IMR-90 (cell line): ENCODE measurements around the gene RAPGEF3. TPM values are rescaled to one million over a fixed set of nuclear protein-coding genes. Genes with fewer than 3 reads are reported as not detected.

Experiments used
- ATAC-seq: fragments of 200-7000 bp; cut with Tn5 transposase; 2 replicates; pipeline ENCODE4 v1.9.1; 2020; ENCODE audit warnings: low read depth, mild to moderate bottlenecking, moderate library complexity
- BruUV-seq: library from RNA; stranded (reverse); fragments of 400-500 nt; replicated peaks from 2 replicates; lab custom pipeline; 2021; lab: Mats Ljungman, UMichigan
- CTCF ChIA-PET: fragments of 300-600 bp; formaldehyde crosslinking; extraction: SDS; loops from one replicate; lab custom pipeline; 2021; ENCODE audit warnings: antibody characterized with exemption; lab: Yijun Ruan, JAX
- POLR2A ChIA-PET: fragments of 300-600 bp; sonication (Branson Sonifier 250); formaldehyde crosslinking; loops from one replicate; lab custom pipeline; 2022; ENCODE audit warnings: antibody characterized with exemption; ENCODE audit not compliant: unreplicated experiment; lab: Charles Lee
- DNase-seq: peaks from one replicate; pipeline ENCODE4 v3.0.0; 2013
- H2AFZ ChIP-seq: replicated peaks from 2 replicates; pipeline ENCODE3; 2013; ENCODE audit warnings: low read length, mild to moderate bottlenecking; ENCODE audit not compliant: poor library complexity
- H2AK5ac ChIP-seq: 2 replicates; pipeline ENCODE4 v1.6.1; 2013; ENCODE audit warnings: low read depth, low read length, inconsistent platforms
- H2AK9ac ChIP-seq: replicated peaks from 2 replicates; pipeline ENCODE3; 2013; ENCODE audit warnings: mild to moderate bottlenecking, low read depth, low read length, moderate library complexity; ENCODE audit not compliant: poor library complexity
- H2BK120ac ChIP-seq: 2 replicates; pipeline ENCODE4 v1.6.1; 2013; ENCODE audit warnings: low read depth, low read length, inconsistent platforms
- H2BK15ac ChIP-seq: 3 replicates; pipeline ENCODE4 v1.6.1; 2013; ENCODE audit warnings: low read depth, low read length, inconsistent platforms
- H2BK20ac ChIP-seq: 2 replicates; pipeline ENCODE4 v1.6.1; 2013; ENCODE audit warnings: low read depth, mild to moderate bottlenecking, inconsistent platforms, low read length, moderate library complexity
- H2BK5ac ChIP-seq: 2 replicates; pipeline ENCODE4 v1.6.1; 2013; ENCODE audit warnings: mild to moderate bottlenecking, low read depth, low read length, inconsistent platforms; ENCODE audit not compliant: poor library complexity, severe bottlenecking
- H3K14ac ChIP-seq: replicated peaks from 2 replicates; pipeline ENCODE4 v1.6.1; 2013; ENCODE audit warnings: low read depth, low read length, inconsistent platforms
- H3K18ac ChIP-seq: 2 replicates; pipeline ENCODE4 v1.6.1; 2013; ENCODE audit warnings: low read depth, low read length, control low read depth
- H3K23ac ChIP-seq: 2 replicates; pipeline ENCODE4 v1.6.1; 2013; ENCODE audit warnings: low read depth, low read length, inconsistent platforms
- H3K27ac ChIP-seq: 2 replicates; pipeline ENCODE4 v1.5.1; 2013; ENCODE audit warnings: mild to moderate bottlenecking, control low read depth, low read length; ENCODE audit not compliant: insufficient read depth
- H3K27me3 ChIP-seq: 2 replicates; pipeline ENCODE4 v1.6.1; 2013; ENCODE audit warnings: low read length; ENCODE audit not compliant: control insufficient read depth, insufficient read depth
- H3K36me3 ChIP-seq: 2 replicates; pipeline ENCODE4 v1.6.1; 2013; ENCODE audit warnings: low read length, mixed read lengths; ENCODE audit not compliant: control insufficient read depth, insufficient read depth
- H3K4ac ChIP-seq: 2 replicates; pipeline ENCODE4 v1.6.1; 2013; ENCODE audit warnings: low read depth, low read length, inconsistent platforms
- H3K4me1 ChIP-seq: 2 replicates; pipeline ENCODE4 v1.6.1; 2013; ENCODE audit warnings: low read length, mixed read lengths; ENCODE audit not compliant: control insufficient read depth, insufficient read depth
- H3K4me2 ChIP-seq: 2 replicates; pipeline ENCODE4 v1.6.1; 2013; ENCODE audit warnings: low read depth, mild to moderate bottlenecking, control low read depth, low read length, moderate library complexity
- H3K4me3 ChIP-seq: 2 replicates; pipeline ENCODE4 v1.5.1; 2013; ENCODE audit warnings: low read depth, mild to moderate bottlenecking, control low read depth, low read length, moderate library complexity; ENCODE audit not compliant: insufficient read depth
- H3K56ac ChIP-seq: 2 replicates; pipeline ENCODE4 v1.6.1; 2013; ENCODE audit warnings: low read length, inconsistent platforms; ENCODE audit not compliant: insufficient read depth; ENCODE audit errors: extremely low read depth
- H3K79me1 ChIP-seq, 2 experiments: 2 replicates each; pipeline ENCODE4 v1.6.1; 2013; ENCODE audit warnings: low read length in 2 of 2, inconsistent platforms in 1 of 2, low read depth in 1 of 2
- H3K9ac ChIP-seq: 2 replicates; pipeline ENCODE4 v1.6.1; 2013; ENCODE audit warnings: low read depth, low read length, control low read depth
- H3K9me1 ChIP-seq: 2 replicates; pipeline ENCODE4 v1.6.1; 2013; ENCODE audit warnings: low read length, inconsistent platforms; ENCODE audit not compliant: insufficient read depth
- H3K9me3 ChIP-seq: 2 replicates; pipeline ENCODE4 v1.6.1; 2013; ENCODE audit warnings: low read length; ENCODE audit not compliant: control insufficient read depth, insufficient read depth
- H4K20me1 ChIP-seq: 2 replicates; pipeline ENCODE4 v1.6.1; 2013; ENCODE audit warnings: low read length, inconsistent platforms; ENCODE audit not compliant: insufficient read depth
- H4K5ac ChIP-seq: 2 replicates; pipeline ENCODE4 v1.6.1; 2013; ENCODE audit warnings: mild to moderate bottlenecking, low read depth, low read length, control low read depth
- H4K8ac ChIP-seq, 2 experiments: 2 replicates each; pipeline ENCODE4 v1.6.1; 2013; ENCODE audit warnings: low read depth in 2 of 2, low read length in 2 of 2, control low read depth in 1 of 2, inconsistent platforms in 1 of 2
- H4K91ac ChIP-seq: 2 replicates; pipeline ENCODE4 v1.6.1; 2013; ENCODE audit warnings: low read depth, low read length, inconsistent platforms; ENCODE audit not compliant: insufficient read depth
- CEBPB ChIP-seq: IDR thresholded peaks from 2 replicates; pipeline ENCODE4 v1.6.1; 2012; ENCODE audit warnings: low read depth, low read length, improper control_type of control experiment
- CHD1 ChIP-seq: IDR thresholded peaks from 2 replicates; pipeline ENCODE4 v1.6.1; 2012; ENCODE audit warnings: low read depth, low read length, improper control_type of control experiment
- CTCF ChIP-seq: conservative IDR thresholded peaks from 2 replicates; pipeline ENCODE4 v1.5.1; 2012; ENCODE audit warnings: mild to moderate bottlenecking, low read depth, low read length, improper control_type of control experiment
- ELK1 ChIP-seq: fragments of 150-350 bp; IDR thresholded peaks from 2 replicates; pipeline ENCODE4 v1.6.1; 2016; ENCODE audit warnings: low read depth, mild to moderate bottlenecking, low read length, moderate library complexity, borderline replicate concordance
- MAFK ChIP-seq: IDR thresholded peaks from 2 replicates; pipeline ENCODE4 v1.6.1; 2012; ENCODE audit warnings: low read depth, low read length, improper control_type of control experiment
- MAZ ChIP-seq: IDR thresholded peaks from 2 replicates; pipeline ENCODE4 v1.6.1; 2012; ENCODE audit warnings: low read depth, mild to moderate bottlenecking, low read length, improper control_type of control experiment, moderate library complexity, borderline replicate concordance
- MXI1 ChIP-seq: IDR thresholded peaks from 2 replicates; pipeline ENCODE4 v1.6.1; 2012; ENCODE audit warnings: low read depth, mild to moderate bottlenecking, low read length, moderate library complexity, borderline replicate concordance
- NFE2L2 ChIP-seq: fragments of 150-350 bp; IDR thresholded peaks from 2 replicates; pipeline ENCODE4 v1.6.1; 2016; ENCODE audit warnings: low read depth, mild to moderate bottlenecking, low read length
- POLR2A ChIP-seq: IDR thresholded peaks from 2 replicates; pipeline ENCODE4 v1.6.1; 2012; ENCODE audit warnings: mild to moderate bottlenecking, low read depth, low read length
- RAD21 ChIP-seq: IDR thresholded peaks from 2 replicates; pipeline ENCODE4 v1.6.1; 2012; ENCODE audit warnings: low read length, improper control_type of control experiment
- RCOR1 ChIP-seq: IDR thresholded peaks from 2 replicates; pipeline ENCODE4 v1.6.1; 2012; ENCODE audit warnings: mild to moderate bottlenecking, low read length, improper control_type of control experiment; ENCODE audit not compliant: insufficient replicate concordance
- RFX5 ChIP-seq: IDR thresholded peaks from 2 replicates; pipeline ENCODE4 v1.8.0; 2012; ENCODE audit warnings: low read depth, mild to moderate bottlenecking, low read length, moderate library complexity
- SMC3 ChIP-seq: fragments of 150-350 bp; IDR thresholded peaks from 2 replicates; pipeline ENCODE4 v1.6.1; 2016; ENCODE audit warnings: low read depth, mild to moderate bottlenecking, antibody characterized with exemption, low read length, moderate library complexity
- USF2 ChIP-seq: fragments of 150-350 bp; IDR thresholded peaks from 2 replicates; pipeline ENCODE4 v1.6.1; 2017; ENCODE audit warnings: mild to moderate bottlenecking, antibody characterized with exemption, low read length, low read depth
- WGBS, 2 experiments: methylation state at CpG; one replicate each; pipeline versions ENCODE4 v1.1.5 to v1.1.7; 2013; ENCODE audit warnings: missing lambda C conversion rate in 2 of 2; ENCODE audit not compliant: insufficient read length in 1 of 2; ENCODE audit errors: extremely low coverage in 2 of 2; 5-methylcytosine and 5-hydroxymethylcytosine counted together
- dilution Hi-C: fragments of 300-500 bp; cut with HindIII; formaldehyde crosslinking; loops from one replicate; pipeline ENCODE4 v1.14.3; 2018; ENCODE audit warnings: low sequenced_read_pairs; ENCODE audit not compliant: unreplicated experiment
- in situ Hi-C: fragments of 300-500 bp; cut with MboI; formaldehyde crosslinking; loops from 3 replicates; pipeline ENCODE4 v1.14.3; 2019; ENCODE audit warnings: low sequenced_read_pairs, inconsistent platforms, mixed read lengths
- intact Hi-C: fragments of 100-400 bp; cut with micrococcal nuclease; formaldehyde crosslinking; loops from 2 replicates; pipeline ENCODE4 v1.10.0; 2022
- polyA plus RNA-seq, 3 experiments: library from polyadenylated mRNA; depleted of rRNA; stranded (reverse); fragments of >200 nt; gene quantifications; 2 replicates each; pipeline ENCODE4 v1.2.3, GENCODE V29; 2012; ENCODE audit warnings: low replicate concordance in 1 of 3
- total RNA-seq: library from RNA; depleted of rRNA; stranded (reverse); fragments of >200 nt; gene quantifications from 2 replicates; pipeline ENCODE4 v1.2.3, GENCODE V29; 2012

RAPGEF3 gene
- total and polyA plus RNA-seq, 2 of the 4 experiments (the other 2 are of a cell fraction) = 1.3 to 2.0 TPM

GRCh38 chr12:47725091-47725772 is 33.4 kb downstream of the RAPGEF3 start, which contains the start of gene ENDOU:
ENDOU (minus strand) TSS chr12:47725490; CDS start chr12:47725413, 77 bp downstream.
- Histone ChIP-seq H3K4me2 (no peak within 1 kb of the TSS), H2BK120ac (peak within 1 kb of the TSS; percentile 84), H3K4me3 (no peak within 1 kb of the TSS), H4K91ac (peak within 1 kb of the TSS; percentile 59), H2AK5ac (peak within 1 kb of the TSS; percentile 87), H2AFZ (peak within 1 kb of the TSS; percentile 83), H2BK5ac (peak within 1 kb of the TSS; percentile 34), H3K14ac (peak within 1 kb of the TSS; percentile 86), H3K18ac (peak within 1 kb of the TSS; percentile 68), H3K4me1 (peaks cover 22% of the 10 kb centered on the region), H3K9me3 (no peaks in the 10 kb centered on the region), H3K4ac (peak within 1 kb of the TSS; percentile 75), H4K5ac (peak within 1 kb of the TSS; percentile 47), H2AK9ac (peak within 1 kb of the TSS; percentile 79), H3K9me1 (peaks cover 25% of the 10 kb centered on the region), H3K9ac (no peak within 1 kb of the TSS), H2BK20ac (peak within 1 kb of the TSS; percentile 69), H3K79me1 (no peaks in the 10 kb centered on the region), H2BK15ac (peak within 1 kb of the TSS; percentile 80), H4K8ac (peak within 1 kb of the TSS; percentile 3 to 87; a peak in 3 of 4 replicates), H3K36me3 (no peaks in the 10 kb centered on the region), H3K56ac (no peak within 1 kb of the TSS), H3K23ac (peak within 1 kb of the TSS; percentile 49), H3K27me3 (no peaks in the 10 kb centered on the region), H3K27ac (peak within 1 kb of the TSS; percentile 24; the same call in 1 of the 2 replicates), H4K20me1 (no peaks in the 10 kb centered on the region)
- TF ChIP-seq RFX5 (no peak), USF2 (no peak), SMC3 (no peak), NFE2L2 (no peak), MAFK (no peak), RAD21 (no peak), CEBPB (no peak), MXI1 (no peak), CHD1 (no peak), ELK1 (no peak), CTCF (no peak), POLR2A (no peak), RCOR1 (no peak), MAZ (no peak)
- POLR2A ChIA-PET = no interaction called here
- DNase-seq (no peak), ATAC-seq (no peak)
- dilution Hi-C loops (no loop called here), intact Hi-C loops (no loop called here), in situ Hi-C loops (loop anchor here (10.0 kb wide), 1 partner anchor 420 kb away; no protein-coding TSS in a partner anchor)
- 96% methylated on average over 4 of the region's 8 CpGs; no CpG with 5 or more reads in 1 of the 2 experiments for WGBS, 2 experiments
- CTCF ChIA-PET = interaction anchor here (1.0 to 1.9 kb wide), 3 partner anchors 10 to 42 kb away, joined by 3 to 8 read pairs (median 7); no protein-coding TSS in a partner anchor
- BruUV-seq = no TSS peak
